Measurements from ENCODE around the gene JAZF1. TPM values are rescaled to one million over a fixed set of nuclear protein-coding genes. Genes with fewer than 3 reads are reported as not detected.
"Not testable (repeated sequence)": the region's sequence is repeated elsewhere in the genome, so short reads cannot be mapped to it uniquely, and the experiment has no call there.

The JAZF1 gene
- total and polyA plus RNA-seq, 2 donors (not counting 1 experiment from before 2014, with no cell fraction given), result 14.0 to 38.6 TPM

DNA sequence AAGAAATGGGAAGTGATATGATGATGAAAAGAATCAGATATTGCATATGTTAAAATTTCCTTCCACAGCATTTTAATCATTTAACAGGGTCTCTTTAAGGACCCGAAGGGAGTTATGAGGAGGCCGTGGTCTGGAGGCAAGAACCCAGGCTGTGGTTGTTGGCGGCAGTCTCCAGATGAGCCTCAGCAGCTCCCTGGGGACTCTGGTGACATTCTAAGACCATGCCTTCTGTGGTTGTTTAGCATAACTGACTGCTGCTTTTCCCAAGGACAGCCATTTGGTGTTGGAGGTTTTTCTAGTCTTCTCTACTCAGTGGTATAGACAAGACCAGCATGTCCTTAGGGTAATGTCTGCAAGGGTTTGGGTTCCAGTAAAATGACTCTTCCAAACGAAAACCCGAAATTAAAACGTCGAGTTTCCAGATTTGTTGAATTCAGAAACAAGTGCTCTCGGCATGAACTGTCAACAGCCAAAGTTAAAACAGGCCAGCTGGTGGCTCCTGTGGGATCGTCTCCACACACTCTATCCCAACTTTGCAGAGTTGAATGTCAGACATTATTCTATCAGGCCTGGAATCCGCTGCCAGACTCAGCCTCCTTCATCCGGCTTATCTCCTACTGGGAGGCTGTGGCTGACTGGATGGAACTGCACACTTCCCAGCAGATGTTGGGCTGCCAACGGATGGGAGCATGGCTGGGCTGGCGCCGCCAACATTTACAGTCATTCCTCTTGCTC lies 257.5 kb downstream of the JAZF1 start:
- 68% methylated on average over 10 of the region's 14 CpGs for WGBS (ENCODE audit: insufficient coverage)
- intact Hi-C loops (cut with micrococcal nuclease), result loop anchor here (5.0 to 10.0 kb wide), 4 partner anchors 71 to 258 kb away; partner anchors contain the start of gene HIBADH
- H3K27me3 Mint-ChIP-seq, result no peaks in the 10 kb centered on the region
- Histone ChIP-seq H3K9me3 (ENCODE audit: control extremely low read depth in 1 of 3, control insufficient read depth in 2 of 3, insufficient read depth in 1 of 3, low read length in 2 of 3) (no peaks in the 10 kb centered on the region), H3K4me1 (ENCODE audit: control insufficient read depth in 2 of 2, insufficient read depth in 2 of 2, low read length in 2 of 2) (peaks cover 43 to 47% of the 10 kb centered on the region in 2 donors), H3K4me2 (replicated peaks; ENCODE audit: low read depth, low read length, poor library complexity, severe bottlenecking) (peak overlapping the region; percentile 42), H2AFZ (ENCODE audit: insufficient read depth, low read depth, low read length, poor library complexity, severe bottlenecking) (no peak overlapping the region), H3K36me3 (replicated peaks in 1 of 2; ENCODE audit: control extremely low read depth in 1 of 2, control insufficient read depth in 1 of 2, extremely low read depth in 1 of 2, insufficient read depth in 2 of 2, low read length in 1 of 2) (no peaks in the 10 kb centered on the region), H3K27ac (ENCODE audit: low read length in 2 of 2) (no peak overlapping the region), H3K9ac (ENCODE audit: low read length) (no peak overlapping the region), H3K27me3 (replicated peaks in 1 of 4; ENCODE audit: control extremely low read depth in 1 of 4, control insufficient read depth in 3 of 4, insufficient read depth in 4 of 4, low read length in 3 of 4) (no peaks in the 10 kb centered on the region), H4K20me1 (ENCODE audit: control insufficient read depth, insufficient read depth, low read length, poor library complexity, severe bottlenecking) (peaks cover 70% of the 10 kb centered on the region), H3K79me2 (ENCODE audit: control insufficient read depth, insufficient read depth, low read length) (peaks cover 51% of the 10 kb centered on the region), H3K4me3 (ENCODE audit: control extremely low read depth in 1 of 5, extremely low read depth in 1 of 5, insufficient read depth in 1 of 5, low read depth in 2 of 5, low read length in 4 of 5) (no peak overlapping the region)
- ChIA-PET CTCF (interaction anchor here (0.9 to 7.0 kb wide), 3 partner anchors 11 to 727 kb away, joined by 3 to 51 read pairs (median 5); no protein-coding TSS in a partner anchor), POLR2A (no interaction called here)
- H3K4me3 Mint-ChIP-seq, result peak overlapping the region; percentile 6
- H3K9me3 Mint-ChIP-seq (ENCODE audit: insufficient read depth), result no peaks in the 10 kb centered on the region
- TF ChIP-seq, protein P1, sequence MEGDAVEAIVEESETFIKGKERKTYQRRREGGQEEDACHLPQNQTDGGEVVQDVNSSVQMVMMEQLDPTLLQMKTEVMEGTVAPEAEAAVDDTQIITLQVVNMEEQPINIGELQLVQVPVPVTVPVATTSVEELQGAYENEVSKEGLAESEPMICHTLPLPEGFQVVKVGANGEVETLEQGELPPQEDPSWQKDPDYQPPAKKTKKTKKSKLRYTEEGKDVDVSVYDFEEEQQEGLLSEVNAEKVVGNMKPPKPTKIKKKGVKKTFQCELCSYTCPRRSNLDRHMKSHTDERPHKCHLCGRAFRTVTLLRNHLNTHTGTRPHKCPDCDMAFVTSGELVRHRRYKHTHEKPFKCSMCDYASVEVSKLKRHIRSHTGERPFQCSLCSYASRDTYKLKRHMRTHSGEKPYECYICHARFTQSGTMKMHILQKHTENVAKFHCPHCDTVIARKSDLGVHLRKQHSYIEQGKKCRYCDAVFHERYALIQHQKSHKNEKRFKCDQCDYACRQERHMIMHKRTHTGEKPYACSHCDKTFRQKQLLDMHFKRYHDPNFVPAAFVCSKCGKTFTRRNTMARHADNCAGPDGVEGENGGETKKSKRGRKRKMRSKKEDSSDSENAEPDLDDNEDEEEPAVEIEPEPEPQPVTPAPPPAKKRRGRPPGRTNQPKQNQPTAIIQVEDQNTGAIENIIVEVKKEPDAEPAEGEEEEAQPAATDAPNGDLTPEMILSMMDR (IDR thresholded peaks at IDR 0.05), result no peak
- no peak for TF ChIP-seq EZH2 (IDR thresholded peaks at IDR 0.05; ENCODE audit: borderline replicate concordance, insufficient read depth, low read depth, low read length, poor library complexity, severe bottlenecking)
- peaks cover 68% of the 10 kb centered on the region for H3K4me1 Mint-ChIP-seq
- H3K27ac Mint-ChIP-seq, result no peak overlapping the region
- no peak for DNase-seq
- ATAC-seq (ENCODE audit: low read depth), result peak; percentile 68

DNA sequence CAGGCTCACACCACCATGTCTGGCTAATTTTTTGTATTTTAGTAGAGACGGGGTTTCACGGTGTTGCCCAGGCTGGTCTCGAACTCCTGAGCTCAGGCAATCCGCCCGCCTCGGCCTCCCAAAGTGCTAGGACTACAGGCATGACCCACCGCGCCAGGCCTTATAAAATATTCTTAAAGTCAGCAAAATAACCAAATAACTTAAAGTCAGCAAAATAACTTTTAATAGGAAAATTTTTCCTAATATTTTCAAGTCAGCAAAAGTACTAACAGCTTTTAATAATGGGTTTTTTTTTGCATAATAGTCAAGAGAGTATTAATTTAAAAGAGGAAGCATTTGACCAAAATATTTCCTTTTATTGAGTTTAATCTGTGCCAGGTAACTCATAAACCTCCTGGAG lies 258.2 kb downstream of the JAZF1 start:
- CTCF ChIA-PET, result interaction anchor here (0.9 to 7.0 kb wide), 6 partner anchors 11 to 726 kb away, joined by 3 to 51 read pairs (median 6); no protein-coding TSS in a partner anchor
- H3K4me2 ChIP-seq (replicated peaks; ENCODE audit: low read depth, low read length, poor library complexity, severe bottlenecking); DNase-seq; H3K9me3 ChIP-seq (ENCODE audit: control extremely low read depth in 1 of 3, control insufficient read depth in 2 of 3, insufficient read depth in 1 of 3, low read length in 2 of 3); H3K27me3 Mint-ChIP-seq; H3K9ac ChIP-seq (ENCODE audit: low read length); H3K9me3 Mint-ChIP-seq (ENCODE audit: insufficient read depth); H3K4me3 ChIP-seq (ENCODE audit: control extremely low read depth in 1 of 5, extremely low read depth in 1 of 5, insufficient read depth in 1 of 5, low read depth in 2 of 5, low read length in 4 of 5); H3K4me3 Mint-ChIP-seq; H3K27ac ChIP-seq (ENCODE audit: low read length in 2 of 2); H3K27me3 ChIP-seq (replicated peaks in 1 of 4; ENCODE audit: control extremely low read depth in 1 of 4, control insufficient read depth in 3 of 4, insufficient read depth in 4 of 4, low read length in 3 of 4); H3K36me3 ChIP-seq (replicated peaks in 1 of 2; ENCODE audit: control extremely low read depth in 1 of 2, control insufficient read depth in 1 of 2, extremely low read depth in 1 of 2, insufficient read depth in 2 of 2, low read length in 1 of 2); POLR2A ChIA-PET; ATAC-seq (ENCODE audit: low read depth); H3K27ac Mint-ChIP-seq; H2AFZ ChIP-seq (ENCODE audit: insufficient read depth, low read depth, low read length, poor library complexity, severe bottlenecking): not testable (repeated sequence)
- Histone ChIP-seq H4K20me1 (ENCODE audit: control insufficient read depth, insufficient read depth, low read length, poor library complexity, severe bottlenecking) (peaks cover 69% of the 10 kb centered on the region), H3K79me2 (ENCODE audit: control insufficient read depth, insufficient read depth, low read length) (peaks cover 56% of the 10 kb centered on the region), H3K4me1 (ENCODE audit: control insufficient read depth in 2 of 2, insufficient read depth in 2 of 2, low read length in 2 of 2) (peaks cover 43 to 47% of the 10 kb centered on the region in 2 donors)
- H3K4me1 Mint-ChIP-seq, result peaks cover 74% of the 10 kb centered on the region
- intact Hi-C loops (cut with micrococcal nuclease), result loop anchor here (5.0 to 10.0 kb wide), 4 partner anchors 70 to 258 kb away; partner anchors contain the start of gene HIBADH
- WGBS (ENCODE audit: insufficient coverage), result no CpG with 5 or more reads among the region's 8 CpGs

All from B cell (primary cell).